ENCODE results near the gene PRTFDC1. TPM values are rescaled to one million over a fixed set of nuclear protein-coding genes. Genes with fewer than 3 reads are reported as not detected.

The PRTFDC1 gene
- total RNA-seq, 2 experiments from 2014 or later = not detected

- CTCF ChIA-PET (ENCODE audit: unreplicated experiment) = no interaction called here
- DNase-seq (ENCODE audit: low spot score) = no peak
- Histone ChIP-seq H3K4me1 (ENCODE audit: insufficient read depth, low read length, poor library complexity, severe bottlenecking) (no peaks in the 10 kb centered on the region), H3K9me3 (ENCODE audit: low read length) (no peaks in the 10 kb centered on the region), H3K9me2 (ENCODE audit: insufficient read depth, low read length) (no peaks in the 10 kb centered on the region), H4K20me1 (ENCODE audit: insufficient read depth, low read length) (no peaks in the 10 kb centered on the region), H3K4me3 (ENCODE audit: low read depth, low read length, poor library complexity, severe bottlenecking) (no peak overlapping the region), H2AFZ (ENCODE audit: low read length) (no peak overlapping the region), H3K27ac (ENCODE audit: low read depth, low read length, poor library complexity, severe bottlenecking) (no peak overlapping the region), H3K36me3 (ENCODE audit: insufficient read depth, low read length) (no peaks in the 10 kb centered on the region), H3K4me2 (ENCODE audit: low read length) (no peak overlapping the region), H3K79me2 (ENCODE audit: insufficient read depth, low read depth, low read length) (no peaks in the 10 kb centered on the region)
- intact Hi-C loops (cut with micrococcal nuclease; ENCODE audit: unreplicated experiment) = no loop called here
- POLR2A ChIA-PET = interaction anchor here (0.6 to 1.6 kb wide), 4 partner anchors 8 to 54 kb away, joined by 4 to 11 read pairs (median 4); no protein-coding TSS in a partner anchor
- TF ChIP-seq, protein P1, sequence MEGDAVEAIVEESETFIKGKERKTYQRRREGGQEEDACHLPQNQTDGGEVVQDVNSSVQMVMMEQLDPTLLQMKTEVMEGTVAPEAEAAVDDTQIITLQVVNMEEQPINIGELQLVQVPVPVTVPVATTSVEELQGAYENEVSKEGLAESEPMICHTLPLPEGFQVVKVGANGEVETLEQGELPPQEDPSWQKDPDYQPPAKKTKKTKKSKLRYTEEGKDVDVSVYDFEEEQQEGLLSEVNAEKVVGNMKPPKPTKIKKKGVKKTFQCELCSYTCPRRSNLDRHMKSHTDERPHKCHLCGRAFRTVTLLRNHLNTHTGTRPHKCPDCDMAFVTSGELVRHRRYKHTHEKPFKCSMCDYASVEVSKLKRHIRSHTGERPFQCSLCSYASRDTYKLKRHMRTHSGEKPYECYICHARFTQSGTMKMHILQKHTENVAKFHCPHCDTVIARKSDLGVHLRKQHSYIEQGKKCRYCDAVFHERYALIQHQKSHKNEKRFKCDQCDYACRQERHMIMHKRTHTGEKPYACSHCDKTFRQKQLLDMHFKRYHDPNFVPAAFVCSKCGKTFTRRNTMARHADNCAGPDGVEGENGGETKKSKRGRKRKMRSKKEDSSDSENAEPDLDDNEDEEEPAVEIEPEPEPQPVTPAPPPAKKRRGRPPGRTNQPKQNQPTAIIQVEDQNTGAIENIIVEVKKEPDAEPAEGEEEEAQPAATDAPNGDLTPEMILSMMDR (conservative IDR thresholded peaks at IDR 0.05; ENCODE audit: low read length) = no peak
- no peak for TF ChIP-seq EZH2phosphoT487 (IDR thresholded peaks at IDR 0.05; ENCODE audit: borderline replicate concordance, low read depth, low read length)
- BruUV-seq (replicated peaks) = no TSS peak
Observed at GRCh38 chr10:24858288-24859270, 93.8 kb downstream of the PRTFDC1 start.

DNA sequence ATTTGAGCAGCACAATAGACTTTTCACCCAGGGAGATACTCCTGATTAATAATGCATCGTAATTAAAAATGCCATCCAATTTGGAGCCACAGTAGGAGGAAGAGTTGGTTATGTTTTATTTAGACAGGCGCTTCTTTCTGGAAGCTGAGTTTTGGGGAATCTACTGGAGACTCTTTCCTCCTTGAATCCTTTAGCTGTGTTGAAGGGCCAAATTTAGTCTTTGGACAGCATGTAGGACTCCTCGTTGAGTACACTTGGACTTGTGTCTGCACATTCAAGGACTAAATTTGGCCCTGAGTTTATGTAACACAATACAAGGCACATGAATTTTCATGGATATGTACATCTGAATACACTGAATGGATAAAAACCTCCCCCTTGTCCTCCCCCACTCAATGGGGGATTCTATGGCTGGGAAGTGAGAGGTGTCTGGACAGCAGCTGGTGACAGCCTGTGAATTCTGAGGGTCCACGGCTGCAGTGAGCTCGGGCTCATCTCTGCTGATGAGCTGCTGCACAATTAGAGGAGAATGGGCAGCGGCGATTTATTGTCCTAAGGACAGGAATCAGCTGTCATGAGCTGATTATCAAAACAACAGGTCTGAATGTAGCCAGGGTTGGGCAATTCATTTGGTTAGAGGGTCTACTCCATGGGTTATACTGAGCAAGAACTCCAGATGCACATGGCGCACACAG lies 95.2 kb downstream of the PRTFDC1 start:
- no peak overlapping the region for H2AFZ ChIP-seq (ENCODE audit: low read length)
- BruUV-seq (replicated peaks) = no TSS peak
- H3K4me3 ChIP-seq (ENCODE audit: low read depth, low read length, poor library complexity, severe bottlenecking) = no peak overlapping the region
- ChIA-PET POLR2A (interaction anchor here (1.6 kb wide), 1 partner anchor 8 kb away, joined by 11 read pairs; no protein-coding TSS in a partner anchor), CTCF (ENCODE audit: unreplicated experiment) (no interaction called here)
- DNase-seq (ENCODE audit: low spot score) = no peak
- no peaks in the 10 kb centered on the region for H4K20me1 ChIP-seq (ENCODE audit: insufficient read depth, low read length)
- no peak overlapping the region for H3K27ac ChIP-seq (ENCODE audit: low read depth, low read length, poor library complexity, severe bottlenecking)
- intact Hi-C loops (cut with micrococcal nuclease; ENCODE audit: unreplicated experiment) = no loop called here
- H3K4me2 ChIP-seq (ENCODE audit: low read length) = no peak overlapping the region
- H3K4me1 ChIP-seq (ENCODE audit: insufficient read depth, low read length, poor library complexity, severe bottlenecking) = no peaks in the 10 kb centered on the region
- no peaks in the 10 kb centered on the region for H3K79me2 ChIP-seq (ENCODE audit: insufficient read depth, low read depth, low read length)
- TF ChIP-seq EZH2phosphoT487 (IDR thresholded peaks at IDR 0.05; ENCODE audit: borderline replicate concordance, low read depth, low read length) = no peak
- TF ChIP-seq, protein P1 (conservative IDR thresholded peaks at IDR 0.05; ENCODE audit: low read length) = no peak
- H3K36me3 ChIP-seq (ENCODE audit: insufficient read depth, low read length) = no peaks in the 10 kb centered on the region
- H3K9me3 ChIP-seq (ENCODE audit: low read length) = no peaks in the 10 kb centered on the region
- H3K9me2 ChIP-seq (ENCODE audit: insufficient read depth, low read length) = no peaks in the 10 kb centered on the region

Data from OCI-LY7 (cell line).